Right lobe of liver (tissue), 4 donors: ENCODE measurements around the gene HAL.

ENCODE experiments used
- CTCF ChIP-seq, 4 donors: fragments of 200-600 bp in 3 of 4; fragments of 450-650 bp in 1 of 4; IDR thresholded peaks; one replicate each; pipeline versions ENCODE4 v1.5.1 to v1.8.0; 2016 to 2022; ENCODE audit warnings: antibody characterized with exemption in 4 of 4, mild to moderate bottlenecking in 2 of 4
- POLR2A ChIP-seq: fragments of 450-650 bp; IDR thresholded peaks from one replicate; pipeline ENCODE4 v1.6.1; 2017; ENCODE audit warnings: antibody characterized with exemption, mild to moderate bottlenecking
- donor health status: DM: no; HTN: no; CAD: no.
- donor health status: DM: no; HTN: no; CAD: no.
- donor health status: DM: no; HTN: yes; CAD: no.

DNA sequence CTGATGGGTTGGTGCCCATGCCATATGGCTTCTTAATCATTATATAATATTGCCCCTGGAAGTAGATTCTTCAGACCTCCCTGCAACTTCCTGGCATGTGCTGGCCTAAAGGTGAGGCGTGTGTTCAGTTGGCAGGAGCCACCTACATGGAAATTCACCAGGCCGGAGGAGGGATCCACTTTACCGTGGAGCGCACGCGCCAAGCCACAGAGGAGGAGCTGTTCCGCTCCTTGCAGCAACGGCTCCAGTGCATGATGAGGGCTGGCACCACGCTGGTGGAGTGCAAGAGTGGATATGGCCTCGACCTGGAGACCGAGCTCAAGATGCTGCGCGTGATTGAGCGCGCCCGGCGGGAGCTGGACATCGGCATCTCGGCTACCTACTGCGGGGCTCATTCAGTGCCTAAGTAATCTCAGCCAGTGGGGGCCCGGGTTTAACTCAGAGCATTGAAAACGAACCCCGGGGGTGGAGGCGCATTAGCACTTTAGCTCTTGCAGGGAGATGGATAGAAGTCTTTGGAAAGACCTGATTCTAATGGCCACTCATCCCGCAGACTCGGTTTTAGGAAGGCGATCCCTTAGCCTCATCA is 39.5 kb downstream of the HAL start:
- TF ChIP-seq CTCF (IDR thresholded peaks at IDR 0.05) = no peak
- TF ChIP-seq POLR2A = no peak
